ENCODE measurements around the gene PARD3.

The PARD3 gene

GRCh38 chr10:34109495-34109894 is 705.6 kb downstream of the PARD3 start:
- DNase-seq, result no peak

DNA sequence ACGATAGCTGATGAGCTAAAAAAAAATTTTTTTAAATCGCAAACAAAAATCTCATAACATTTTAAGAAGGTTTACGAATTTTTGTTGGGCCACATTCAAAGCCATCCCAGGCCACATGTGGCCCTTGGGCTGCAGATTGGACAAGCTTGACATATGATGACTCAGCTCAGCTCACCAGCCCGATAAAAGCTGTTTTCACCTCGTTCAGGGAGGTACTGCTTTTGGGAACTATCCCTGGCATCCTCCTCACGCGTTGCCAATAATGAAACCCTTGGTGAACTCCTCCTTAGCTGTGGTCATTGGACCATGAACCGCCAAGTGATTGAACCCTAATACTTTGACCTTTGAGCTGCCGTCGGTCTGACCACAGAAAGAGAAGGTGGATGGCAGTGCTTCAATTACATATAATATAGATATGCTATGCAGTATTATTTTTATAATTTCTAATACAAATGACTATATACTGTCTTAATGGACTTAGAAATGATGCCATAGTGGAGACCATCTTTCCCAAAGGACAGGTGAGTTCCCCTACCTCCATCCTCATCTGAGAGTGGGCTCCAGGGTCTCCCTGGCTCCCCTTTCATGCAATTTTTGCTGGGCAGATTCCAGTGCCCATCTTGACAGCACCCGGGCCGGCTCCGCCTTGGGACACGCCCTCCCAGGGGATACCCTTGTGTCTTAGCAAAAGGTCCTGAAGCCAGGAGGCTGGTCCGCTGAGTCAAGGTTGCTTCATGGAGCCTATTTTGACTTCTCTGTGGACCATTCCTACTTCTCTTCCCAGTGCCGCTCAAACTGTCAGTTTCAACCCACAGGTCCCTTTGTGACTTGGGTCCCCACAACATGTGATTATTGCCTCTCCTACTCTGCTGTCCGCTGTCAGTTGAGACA is 707.2 kb downstream of the PARD3 start:
- DNase-seq, result no peak

- DNase-seq, result no peak
These were observed 708.7 kb downstream of the PARD3 start for GRCh38 chr10:34106356-34106885.

GRCh38 chr10:34104829-34105572 is 710.1 kb downstream of the PARD3 start:
- no peak for DNase-seq

DNA sequence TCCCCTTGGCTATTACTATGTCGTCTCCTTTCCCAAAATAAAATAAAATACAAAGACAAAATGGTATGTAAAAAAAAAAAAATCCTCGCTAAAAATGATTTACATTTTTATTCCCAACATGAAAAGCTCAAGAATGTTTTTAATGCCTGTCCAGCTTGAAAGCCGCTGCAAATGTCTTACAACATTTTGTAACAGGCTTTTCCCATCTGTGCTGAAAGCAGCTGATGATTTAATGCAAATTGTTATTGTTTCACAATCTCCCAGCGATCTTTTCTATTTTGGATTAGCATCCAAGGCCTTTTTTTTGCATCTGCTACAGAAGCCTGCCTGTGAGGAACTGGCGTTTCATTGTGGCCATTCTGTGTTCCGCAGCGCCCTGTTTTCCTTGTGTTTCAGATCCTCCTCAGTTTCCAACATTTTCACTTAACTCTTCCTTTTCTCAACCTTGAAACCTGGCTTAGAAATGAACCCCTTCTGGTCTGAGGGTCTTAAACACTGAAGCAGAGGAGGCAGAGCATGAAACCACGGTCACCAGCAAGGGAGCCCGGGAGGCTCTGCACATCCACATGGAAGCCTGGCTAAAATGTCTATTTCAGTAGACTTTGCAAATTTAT is 712.1 kb downstream of the PARD3 start:
- DNase-seq, result no peak

DNA sequence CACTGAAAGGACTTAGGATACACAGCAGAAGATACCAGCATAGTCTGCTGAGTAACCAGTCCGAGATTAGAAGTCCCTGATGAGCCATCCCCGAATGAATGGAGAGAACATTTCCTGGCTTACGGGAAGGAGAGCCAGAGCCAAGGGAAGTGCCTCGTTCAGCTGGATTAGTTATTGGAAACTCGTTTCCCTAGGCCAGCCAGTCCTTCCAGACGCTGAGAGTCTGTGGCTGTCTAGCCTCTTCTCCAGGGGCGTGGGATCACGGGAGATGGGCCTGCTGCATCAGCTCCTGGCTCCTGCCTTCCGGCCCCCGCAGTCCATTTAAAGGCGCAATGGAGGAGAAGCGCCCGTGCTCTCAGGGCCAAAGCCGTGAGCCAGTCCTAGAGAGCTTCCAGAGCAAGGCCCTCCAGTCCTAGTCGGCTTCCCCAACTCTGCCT is 712.8 kb downstream of the PARD3 start:
- no peak for DNase-seq

DNA sequence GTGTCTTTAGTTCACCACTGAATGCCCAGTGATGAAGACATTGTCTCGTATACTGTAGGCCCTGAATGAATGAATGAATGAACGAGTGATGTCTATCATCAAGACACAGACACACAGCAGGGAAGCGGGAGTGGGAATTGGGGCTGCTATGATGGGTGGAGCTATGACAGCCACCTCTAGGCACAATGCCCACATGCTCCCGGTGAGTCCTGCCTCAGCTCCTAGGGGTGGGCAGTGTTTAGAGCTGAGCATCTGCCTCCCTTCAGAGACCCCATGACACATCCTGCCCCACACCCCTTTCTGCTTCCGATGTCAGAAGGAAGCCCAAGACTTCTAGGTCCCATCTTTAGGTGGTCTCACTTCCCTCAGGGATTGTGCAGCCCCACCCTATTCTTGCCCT is 714.1 kb downstream of the PARD3 start:
- DNase-seq, result no peak

DNA sequence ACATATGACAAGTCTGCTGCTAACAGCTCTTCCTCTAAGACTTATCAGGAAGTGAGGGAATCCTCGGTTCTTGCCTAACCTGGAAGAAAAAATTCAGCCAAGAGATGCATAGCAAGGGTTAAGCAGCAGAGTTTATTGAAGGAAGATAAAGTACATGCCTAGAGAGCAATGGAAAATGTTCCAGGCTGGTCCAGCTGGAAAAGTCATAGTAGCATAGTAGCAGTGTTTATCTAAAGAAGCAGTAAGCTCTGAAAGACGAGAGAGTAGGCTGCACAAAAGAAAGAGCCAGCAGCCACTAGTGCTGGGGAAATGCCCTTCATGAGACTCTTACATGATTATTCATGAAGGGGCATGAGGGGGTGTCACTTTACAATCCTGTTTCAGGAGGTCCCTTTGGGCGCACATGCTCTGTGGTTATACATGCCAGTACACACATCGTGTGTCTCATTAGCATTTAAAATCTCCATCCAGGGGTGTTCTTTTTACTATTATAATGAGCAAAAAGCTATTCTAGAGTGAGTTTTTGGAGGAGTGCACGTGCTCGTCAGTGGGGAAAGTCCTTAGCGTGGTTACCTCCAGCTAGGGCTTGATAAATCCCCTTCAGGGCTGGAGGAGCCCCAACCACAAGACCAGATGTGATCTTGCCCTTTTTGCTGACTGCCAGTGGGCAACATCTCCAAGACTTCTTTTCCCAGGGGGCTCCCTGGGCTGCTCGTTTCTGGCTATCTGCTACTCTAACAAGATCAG is 716.1 kb downstream of the PARD3 start:
- no peak for DNase-seq

DNA sequence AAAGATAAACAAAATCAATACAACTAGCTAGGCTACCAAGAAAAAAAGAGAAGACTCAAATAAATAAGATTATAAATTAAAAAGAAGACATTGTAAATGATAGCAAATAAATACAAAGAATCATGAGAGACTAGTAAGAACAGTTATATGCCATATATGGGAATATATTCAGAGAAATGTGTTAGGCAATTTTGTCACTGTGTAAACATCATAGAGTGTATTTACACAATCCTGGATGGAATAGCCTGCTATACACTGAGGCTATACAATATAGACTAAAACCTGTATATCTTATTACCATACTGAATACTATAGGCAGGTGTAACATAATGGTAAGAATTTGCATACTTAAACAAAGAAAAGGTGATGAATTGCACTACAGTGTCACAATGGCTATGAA is 717.4 kb downstream of the PARD3 start:
- no peak for DNase-seq

DNA sequence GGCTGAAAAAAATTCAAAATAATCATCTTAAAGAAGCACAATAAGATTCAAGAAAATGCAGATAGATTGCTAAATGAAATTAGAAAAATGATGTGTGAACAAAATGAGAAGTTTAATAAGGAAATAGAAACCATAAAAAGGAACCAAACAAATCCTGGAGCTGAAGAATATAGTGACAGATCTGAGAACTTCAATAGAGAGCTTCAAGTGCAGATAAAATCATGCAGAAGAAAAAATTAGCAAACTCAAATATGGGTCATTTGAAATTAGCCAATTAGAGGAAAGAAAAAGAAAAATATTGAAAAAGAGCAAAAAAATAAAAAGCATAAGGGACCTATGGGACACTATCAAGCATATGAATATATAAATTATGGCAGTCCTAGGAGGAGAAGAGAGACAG is 720.1 kb downstream of the PARD3 start:
- no peak for DNase-seq

DNA sequence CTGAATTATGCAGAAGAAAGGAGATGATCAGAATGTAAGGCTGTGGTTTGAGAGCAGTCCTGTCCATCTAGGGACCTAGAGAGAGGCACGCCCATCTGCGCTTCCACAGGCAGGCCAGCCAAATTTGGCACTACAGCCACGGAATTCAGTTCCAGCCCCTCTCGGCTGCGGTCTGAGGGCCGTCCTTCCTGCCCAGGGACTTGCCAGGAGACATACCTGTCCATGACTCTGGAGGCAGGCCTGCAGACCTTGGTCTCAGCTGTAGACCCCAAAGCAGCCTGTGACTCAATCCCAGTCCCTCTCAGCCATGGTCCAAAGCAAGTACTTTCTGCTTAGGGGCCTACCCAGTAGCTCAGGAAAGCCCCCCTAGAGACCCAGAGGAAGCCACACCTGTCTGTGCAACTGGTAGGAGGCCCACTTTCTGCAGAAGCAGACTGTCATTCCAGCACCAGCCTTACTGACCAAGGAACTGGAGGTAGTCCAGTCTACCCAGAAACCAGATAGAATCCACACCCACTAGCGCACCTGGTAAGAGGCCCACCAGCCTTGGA is 720.9 kb downstream of the PARD3 start:
- DNase-seq, result no peak

- DNase-seq, result no peak
These were observed 722.2 kb downstream of the PARD3 start for GRCh38 chr10:34092891-34093290.

DNA sequence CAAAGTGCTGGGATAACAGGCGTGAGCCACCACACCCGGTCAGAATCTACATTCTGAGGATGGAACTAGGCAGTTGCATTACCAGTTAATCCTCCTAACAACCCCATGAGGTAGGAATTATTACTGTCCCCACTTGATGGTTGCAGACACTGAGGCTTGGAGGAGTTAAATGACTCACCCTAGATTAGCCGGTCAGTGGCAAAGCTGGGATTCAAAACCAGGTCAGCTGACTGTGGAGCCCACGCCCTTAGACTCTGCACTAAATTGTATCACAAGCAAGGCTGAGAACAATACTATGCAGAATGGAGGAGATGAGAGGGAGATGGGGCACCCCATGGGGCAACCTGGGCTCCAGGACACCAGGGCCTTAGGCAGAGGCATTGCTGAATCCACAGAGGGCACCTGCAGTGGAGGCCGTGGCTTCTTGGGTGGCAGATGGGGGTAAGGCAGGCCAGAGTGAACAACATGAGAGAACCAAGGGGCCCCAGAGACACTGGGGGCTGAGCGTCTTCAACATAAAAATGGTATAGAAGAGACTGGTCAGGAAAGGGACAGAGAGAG is 723.4 kb downstream of the PARD3 start:
- DNase-seq, result no peak

GRCh38 chr10:34089253-34089652 is 725.8 kb downstream of the PARD3 start:
- DNase-seq, result no peak

DNA sequence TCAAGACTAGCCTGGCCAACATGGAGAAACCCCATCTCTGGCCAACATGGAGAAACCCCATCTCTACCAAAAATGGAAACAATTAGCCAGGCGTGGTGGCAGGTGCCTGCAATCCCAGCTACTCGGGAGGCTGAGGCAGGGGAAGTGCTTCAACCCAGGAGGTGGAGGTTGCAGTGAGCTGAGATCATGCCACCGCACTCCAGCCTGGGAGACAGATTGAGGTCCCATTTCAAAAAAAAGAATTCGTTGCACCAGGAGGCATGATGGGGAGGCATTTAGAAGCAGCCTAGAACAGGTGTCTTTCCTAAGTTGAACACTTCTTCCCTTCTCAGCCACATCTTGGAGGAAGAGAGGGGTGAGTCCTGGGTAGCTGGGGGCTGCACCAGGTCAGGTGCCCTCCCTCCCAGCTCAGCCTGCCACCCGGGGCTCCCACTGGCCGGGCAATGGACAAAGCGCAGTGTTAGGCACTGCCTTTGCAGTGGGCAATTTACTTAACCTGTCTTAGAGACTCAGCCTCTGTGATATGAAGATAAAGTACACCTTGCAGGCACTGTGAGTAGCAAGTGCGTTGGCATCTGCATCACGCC is 726.8 kb downstream of the PARD3 start:
- no peak for DNase-seq

- DNase-seq, result no peak
These were observed 728.0 kb downstream of the PARD3 start for GRCh38 chr10:34087095-34087418.

DNA sequence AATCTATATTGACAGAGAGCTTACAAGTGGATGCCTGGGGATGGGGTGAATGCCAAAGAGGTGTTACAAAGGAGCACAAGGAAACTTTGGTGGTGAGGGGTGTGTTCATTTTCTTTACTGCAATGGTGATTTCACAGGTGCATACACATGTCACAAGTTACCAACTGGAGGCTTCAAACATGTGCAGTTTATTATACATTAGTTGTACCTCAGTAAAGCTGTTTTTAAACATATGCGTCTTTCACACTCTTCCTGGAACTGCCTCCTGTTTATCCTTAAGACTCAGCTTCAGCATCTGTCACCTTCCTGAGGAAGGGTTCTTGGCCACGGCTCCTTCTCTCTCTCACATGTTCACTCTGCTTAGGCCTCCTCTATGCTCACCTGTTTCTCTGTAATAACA is 731.5 kb downstream of the PARD3 start:
- DNase-seq, result no peak

GRCh38 chr10:34081948-34082347 is 733.1 kb downstream of the PARD3 start:
- no peak for DNase-seq

DNA sequence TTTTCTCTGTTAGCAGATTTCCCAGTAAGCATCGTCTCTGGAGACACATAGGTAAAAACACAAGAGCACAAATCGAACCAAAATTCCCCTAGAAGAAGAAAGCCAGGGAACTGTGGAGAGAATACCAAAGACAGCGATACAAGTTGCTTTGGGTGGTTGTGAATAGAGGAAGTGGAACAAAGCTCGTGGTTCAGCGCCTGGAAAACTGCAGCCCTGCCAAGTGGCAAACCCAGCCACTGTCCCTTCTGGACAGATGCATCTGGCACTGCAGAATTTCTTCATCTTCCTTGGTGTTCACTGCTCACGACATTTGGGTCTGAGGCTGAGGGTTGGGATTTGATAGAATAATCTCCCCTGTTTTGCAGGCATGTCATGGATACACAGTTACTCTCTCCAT is 733.8 kb downstream of the PARD3 start:
- no peak for DNase-seq

- DNase-seq, result no peak
These were observed 734.4 kb downstream of the PARD3 start for GRCh38 chr10:34080485-34081346.

All from activated CD4-positive, alpha-beta T cell treated with anti-CD3 and anti-CD28 coated beads, Interleukin-2, Interleukin-6, amounts not matched to agents 100 ng/mL and 50 ng/mL, durations not matched to agents 16 hours and 8 hours (primary cell).